ENCODE data around the gene H1-8. TPM values are rescaled to one million over a fixed set of nuclear protein-coding genes. Genes with fewer than 3 reads are reported as not detected.

H1-8 gene
- total RNA-seq, 4 donors from 2014 or later = not detected

DNA sequence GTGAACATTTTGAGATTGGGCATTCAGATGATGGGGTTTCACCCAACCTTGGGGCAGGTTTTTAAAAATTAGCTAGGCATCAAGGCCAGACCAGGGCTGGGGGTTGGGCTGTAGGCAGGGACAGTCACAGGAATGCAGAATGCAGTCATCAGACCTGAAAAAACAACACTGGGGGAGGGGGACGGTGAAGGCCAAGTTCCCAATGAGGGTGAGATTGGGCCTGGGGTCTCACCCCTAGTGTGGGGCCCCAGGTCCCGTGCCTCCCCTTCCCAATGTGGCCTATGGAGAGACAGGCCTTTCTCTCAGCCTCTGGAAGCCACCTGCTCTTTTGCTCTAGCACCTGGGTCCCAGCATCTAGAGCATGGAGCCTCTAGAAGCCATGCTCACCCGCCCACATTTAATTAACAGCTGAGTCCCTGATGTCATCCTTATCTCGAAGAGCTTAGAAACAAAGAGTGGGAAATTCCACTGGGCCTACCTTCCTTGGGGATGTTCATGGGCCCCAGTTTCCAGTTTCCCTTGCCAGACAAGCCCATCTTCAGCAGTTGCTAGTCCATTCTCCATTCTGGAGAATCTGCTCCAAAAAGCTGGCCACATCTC, 8.4 kb upstream of the H1-8 start:
- 68 to 83% methylated on average over 3 to 4 of the region's 4 CpGs for WGBS, 2 donors
- peaks cover 0 to 7% (median 0%) of the 10 kb centered on the region in 4 donors for H3K27me3 ChIP-seq
- no peak overlapping the region for H3K27ac ChIP-seq
- intact Hi-C loops (cut with DNase I) = no loop called here
- no peaks in the 10 kb centered on the region for H3K9me3 ChIP-seq
- no peak for DNase-seq
- peaks cover 0 to 6% (median 0%) of the 10 kb centered on the region in 3 donors for H3K4me1 ChIP-seq
- no peak overlapping the region for H3K4me3 ChIP-seq
- no peaks in the 10 kb centered on the region for H3K36me3 ChIP-seq
- no peak for TF ChIP-seq POLR2A (IDR thresholded peaks at IDR 0.05)
- TF ChIP-seq, protein P1, sequence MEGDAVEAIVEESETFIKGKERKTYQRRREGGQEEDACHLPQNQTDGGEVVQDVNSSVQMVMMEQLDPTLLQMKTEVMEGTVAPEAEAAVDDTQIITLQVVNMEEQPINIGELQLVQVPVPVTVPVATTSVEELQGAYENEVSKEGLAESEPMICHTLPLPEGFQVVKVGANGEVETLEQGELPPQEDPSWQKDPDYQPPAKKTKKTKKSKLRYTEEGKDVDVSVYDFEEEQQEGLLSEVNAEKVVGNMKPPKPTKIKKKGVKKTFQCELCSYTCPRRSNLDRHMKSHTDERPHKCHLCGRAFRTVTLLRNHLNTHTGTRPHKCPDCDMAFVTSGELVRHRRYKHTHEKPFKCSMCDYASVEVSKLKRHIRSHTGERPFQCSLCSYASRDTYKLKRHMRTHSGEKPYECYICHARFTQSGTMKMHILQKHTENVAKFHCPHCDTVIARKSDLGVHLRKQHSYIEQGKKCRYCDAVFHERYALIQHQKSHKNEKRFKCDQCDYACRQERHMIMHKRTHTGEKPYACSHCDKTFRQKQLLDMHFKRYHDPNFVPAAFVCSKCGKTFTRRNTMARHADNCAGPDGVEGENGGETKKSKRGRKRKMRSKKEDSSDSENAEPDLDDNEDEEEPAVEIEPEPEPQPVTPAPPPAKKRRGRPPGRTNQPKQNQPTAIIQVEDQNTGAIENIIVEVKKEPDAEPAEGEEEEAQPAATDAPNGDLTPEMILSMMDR (IDR thresholded peaks at IDR 0.05) = no peak

DNA sequence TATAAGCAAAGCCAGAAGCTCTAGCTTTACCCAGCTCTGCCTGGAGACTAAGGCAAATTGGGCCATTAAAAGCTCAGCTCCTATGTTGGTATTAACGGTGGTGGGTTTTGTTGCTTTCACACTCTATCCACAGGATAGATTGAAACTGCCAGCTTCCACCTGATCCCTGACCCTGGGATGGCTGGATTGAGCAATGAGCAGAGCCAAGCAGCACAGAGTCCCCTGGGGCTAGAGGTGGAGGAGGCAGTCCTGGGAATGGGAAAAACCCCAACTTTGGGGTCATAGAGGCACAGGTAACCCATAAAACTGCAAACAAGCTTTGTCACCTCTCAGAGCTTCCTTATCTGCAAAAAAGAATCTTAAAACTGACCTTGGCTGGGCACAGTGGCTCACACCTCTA, 7.9 kb upstream of the H1-8 start:
- no peak overlapping the region for H3K4me3 ChIP-seq
- no peaks in the 10 kb centered on the region for H3K9me3 ChIP-seq
- no peak for DNase-seq
- 100% methylated on average over 1 of the region's 1 CpG; no CpG with 5 or more reads in 1 of the 2 donors for WGBS, 2 donors
- no peak for TF ChIP-seq POLR2A (IDR thresholded peaks at IDR 0.05)
- TF ChIP-seq, protein P1 (IDR thresholded peaks at IDR 0.05) = no peak
- H3K27ac ChIP-seq = no peak overlapping the region
- peaks cover 0 to under 1% (median 0%) of the 10 kb centered on the region in 3 donors for H3K4me1 ChIP-seq
- peaks cover 0 to 7% (median 0%) of the 10 kb centered on the region in 4 donors for H3K27me3 ChIP-seq
- no peaks in the 10 kb centered on the region for H3K36me3 ChIP-seq
- intact Hi-C loops (cut with DNase I) = no loop called here

DNA sequence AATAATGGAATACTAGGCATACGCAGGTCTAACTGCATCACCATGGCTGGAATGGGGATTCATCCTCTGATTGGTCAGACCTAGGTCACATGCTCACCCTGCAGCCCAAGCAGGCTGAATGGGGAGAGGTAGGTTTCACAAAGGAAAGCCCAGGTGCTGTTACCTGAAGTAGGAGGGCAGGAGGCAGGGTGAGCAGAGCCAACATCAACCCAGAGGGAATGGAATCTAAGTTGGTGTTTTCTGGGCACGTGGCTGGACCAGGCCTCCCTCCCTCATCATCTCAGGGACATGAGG, 6.7 kb upstream of the H1-8 start:
- intact Hi-C loops (cut with DNase I) = no loop called here
- Histone ChIP-seq H3K36me3 (no peaks in the 10 kb centered on the region), H3K27me3 (peaks cover 0 to 7% (median 0%) of the 10 kb centered on the region in 4 donors), H3K9me3 (no peaks in the 10 kb centered on the region), H3K27ac (no peak overlapping the region), H3K4me3 (no peak overlapping the region), H3K4me1 (no peaks in the 10 kb centered on the region)
- WGBS, 2 donors = 80 to 86% methylated on average over 1 to 2 of the region's 2 CpGs
- no peak for TF ChIP-seq POLR2A (IDR thresholded peaks at IDR 0.05)
- TF ChIP-seq, protein P1 (IDR thresholded peaks at IDR 0.05) = no peak
- no peak for DNase-seq

DNA sequence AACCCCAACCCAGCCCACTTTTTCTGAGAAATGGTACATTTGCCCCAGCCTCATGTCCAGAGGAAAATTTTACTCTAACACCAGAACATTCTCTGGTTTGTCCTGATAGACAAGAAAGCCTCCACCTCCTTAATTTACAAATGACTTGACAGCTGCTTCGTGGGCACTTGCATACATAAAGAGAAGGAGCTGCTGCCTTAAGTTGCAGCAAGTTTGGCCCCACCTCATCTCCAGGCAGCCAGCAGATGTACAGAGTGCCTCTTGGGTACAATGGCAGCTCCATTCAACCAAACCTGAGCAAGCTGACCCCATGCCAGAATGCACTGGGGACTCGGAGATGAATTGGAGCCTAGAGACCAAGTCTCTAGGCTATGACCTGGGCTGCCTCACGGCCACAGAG, 6.2 kb upstream of the H1-8 start:
- intact Hi-C loops (cut with DNase I) = no loop called here
- TF ChIP-seq, protein P1 (IDR thresholded peaks at IDR 0.05) = no peak
- TF ChIP-seq POLR2A (IDR thresholded peaks at IDR 0.05) = no peak
- Histone ChIP-seq H3K36me3 (no peaks in the 10 kb centered on the region), H3K4me1 (no peaks in the 10 kb centered on the region), H3K27ac (no peak overlapping the region), H3K9me3 (no peaks in the 10 kb centered on the region), H3K4me3 (no peak overlapping the region), H3K27me3 (peaks cover 0 to 7% (median 0%) of the 10 kb centered on the region in 4 donors)
- 60 to 85% methylated on average over 2 of the region's 3 CpGs for WGBS, 2 donors
- DNase-seq = no peak

DNA sequence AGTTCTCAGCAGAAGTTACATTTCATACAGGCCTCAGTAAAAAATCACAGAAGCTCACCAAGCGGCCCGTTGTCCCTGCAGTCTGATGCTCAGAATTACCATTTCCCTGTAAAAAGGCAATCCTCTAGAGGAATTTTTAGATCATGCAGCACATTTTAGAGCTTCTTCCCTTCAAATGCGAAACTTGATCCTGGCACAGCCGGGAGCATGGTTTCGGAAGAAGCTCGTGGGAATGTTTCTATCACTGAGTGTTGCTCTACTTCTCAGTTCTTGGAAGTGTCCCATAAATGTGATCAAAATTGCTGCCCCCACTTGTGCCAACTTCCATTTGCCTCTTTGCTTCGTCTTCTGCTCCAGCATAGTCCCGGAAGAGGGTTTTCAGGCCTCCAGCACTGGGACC, 3.8 kb upstream of the H1-8 start:
- no peak for TF ChIP-seq POLR2A (IDR thresholded peaks at IDR 0.05)
- TF ChIP-seq, protein P1 (IDR thresholded peaks at IDR 0.05) = no peak
- Histone ChIP-seq H3K4me3 (no peak overlapping the region), H3K9me3 (no peaks in the 10 kb centered on the region), H3K36me3 (no peaks in the 10 kb centered on the region), H3K27me3 (peaks cover 0 to 7% (median 0%) of the 10 kb centered on the region in 4 donors), H3K27ac (no peak overlapping the region), H3K4me1 (no peaks in the 10 kb centered on the region)
- intact Hi-C loops (cut with DNase I) = no loop called here
- WGBS, 2 donors = 86 to 94% methylated on average over 7 to 8 of the region's 8 CpGs
- no peak for DNase-seq
